ENCODE results near the gene SEC62. TPM values are rescaled to one million over a fixed set of nuclear protein-coding genes. Genes with fewer than 3 reads are reported as not detected.

The SEC62 gene
- total and polyA plus RNA-seq, 9 of the 15 experiments (the other 6 are each of a cell fraction or from before 2014, with no cell fraction given), result 34.5 to 152 (median 51.8) TPM

DNA sequence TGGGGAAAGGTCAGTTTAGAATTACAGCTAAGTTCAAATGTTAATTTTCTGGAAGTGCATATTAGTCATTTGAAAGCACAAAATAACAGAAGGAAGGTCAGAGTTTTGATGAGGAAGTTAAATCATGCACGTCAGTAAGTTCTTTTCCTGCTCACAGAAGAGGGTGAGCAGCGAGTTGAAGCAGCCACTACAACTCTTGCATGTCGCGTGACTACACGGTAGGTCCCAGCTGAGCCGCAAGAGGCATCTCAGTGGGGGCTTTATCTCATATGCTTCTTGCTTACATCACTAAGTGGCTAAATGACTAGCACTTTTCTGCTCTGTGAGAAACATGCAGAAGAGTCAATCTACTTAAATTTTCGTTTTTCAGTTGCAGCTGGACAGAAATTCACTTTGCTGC lies 21.3 kb upstream of the SEC62 start (continued):
- TF ChIP-seq ZNF830 (CRISPR knock-in tag; IDR thresholded peaks at IDR 0.05), result no peak
- no peak for TF ChIP-seq ZNF140 (CRISPR knock-in tag; IDR thresholded peaks at IDR 0.05)
- TF ChIP-seq, protein P1, sequence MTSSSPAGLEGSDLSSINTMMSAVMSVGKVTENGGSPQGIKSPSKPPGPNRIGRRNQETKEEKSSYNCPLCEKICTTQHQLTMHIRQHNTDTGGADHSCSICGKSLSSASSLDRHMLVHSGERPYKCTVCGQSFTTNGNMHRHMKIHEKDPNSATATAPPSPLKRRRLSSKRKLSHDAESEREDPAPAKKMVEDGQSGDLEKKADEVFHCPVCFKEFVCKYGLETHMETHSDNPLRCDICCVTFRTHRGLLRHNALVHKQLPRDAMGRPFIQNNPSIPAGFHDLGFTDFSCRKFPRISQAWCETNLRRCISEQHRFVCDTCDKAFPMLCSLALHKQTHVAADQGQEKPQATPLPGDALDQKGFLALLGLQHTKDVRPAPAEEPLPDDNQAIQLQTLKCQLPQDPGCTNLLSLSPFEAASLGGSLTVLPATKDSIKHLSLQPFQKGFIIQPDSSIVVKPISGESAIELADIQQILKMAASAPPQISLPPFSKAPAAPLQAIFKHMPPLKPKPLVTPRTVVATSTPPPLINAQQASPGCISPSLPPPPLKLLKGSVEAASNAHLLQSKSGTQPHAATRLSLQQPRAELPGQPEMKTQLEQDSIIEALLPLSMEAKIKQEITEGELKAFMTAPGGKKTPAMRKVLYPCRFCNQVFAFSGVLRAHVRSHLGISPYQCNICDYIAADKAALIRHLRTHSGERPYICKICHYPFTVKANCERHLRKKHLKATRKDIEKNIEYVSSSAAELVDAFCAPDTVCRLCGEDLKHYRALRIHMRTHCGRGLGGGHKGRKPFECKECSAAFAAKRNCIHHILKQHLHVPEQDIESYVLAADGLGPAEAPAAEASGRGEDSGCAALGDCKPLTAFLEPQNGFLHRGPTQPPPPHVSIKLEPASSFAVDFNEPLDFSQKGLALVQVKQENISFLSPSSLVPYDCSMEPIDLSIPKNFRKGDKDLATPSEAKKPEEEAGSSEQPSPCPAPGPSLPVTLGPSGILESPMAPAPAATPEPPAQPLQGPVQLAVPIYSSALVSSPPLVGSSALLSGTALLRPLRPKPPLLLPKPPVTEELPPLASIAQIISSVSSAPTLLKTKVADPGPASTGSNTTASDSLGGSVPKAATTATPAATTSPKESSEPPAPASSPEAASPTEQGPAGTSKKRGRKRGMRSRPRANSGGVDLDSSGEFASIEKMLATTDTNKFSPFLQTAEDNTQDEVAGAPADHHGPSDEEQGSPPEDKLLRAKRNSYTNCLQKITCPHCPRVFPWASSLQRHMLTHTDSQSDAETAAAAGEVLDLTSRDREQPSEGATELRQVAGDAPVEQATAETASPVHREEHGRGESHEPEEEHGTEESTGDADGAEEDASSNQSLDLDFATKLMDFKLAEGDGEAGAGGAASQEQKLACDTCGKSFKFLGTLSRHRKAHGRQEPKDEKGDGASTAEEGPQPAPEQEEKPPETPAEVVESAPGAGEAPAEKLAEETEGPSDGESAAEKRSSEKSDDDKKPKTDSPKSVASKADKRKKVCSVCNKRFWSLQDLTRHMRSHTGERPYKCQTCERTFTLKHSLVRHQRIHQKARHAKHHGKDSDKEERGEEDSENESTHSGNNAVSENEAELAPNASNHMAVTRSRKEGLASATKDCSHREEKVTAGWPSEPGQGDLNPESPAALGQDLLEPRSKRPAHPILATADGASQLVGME (CRISPR knock-in tag; IDR thresholded peaks at IDR 0.05), result no peak
- TF ChIP-seq ZNF184 (CRISPR knock-in tag; IDR thresholded peaks at IDR 0.05), result no peak
- TF ChIP-seq NUFIP1 (IDR thresholded peaks at IDR 0.05; ENCODE audit: partially characterized antibody), result no peak
- no peak for TF ChIP-seq ZFX (CRISPR knock-in tag; IDR thresholded peaks at IDR 0.05)
- TF ChIP-seq ZNF785 (CRISPR knock-in tag; IDR thresholded peaks at IDR 0.05), result no peak
- TF ChIP-seq, protein P2, sequence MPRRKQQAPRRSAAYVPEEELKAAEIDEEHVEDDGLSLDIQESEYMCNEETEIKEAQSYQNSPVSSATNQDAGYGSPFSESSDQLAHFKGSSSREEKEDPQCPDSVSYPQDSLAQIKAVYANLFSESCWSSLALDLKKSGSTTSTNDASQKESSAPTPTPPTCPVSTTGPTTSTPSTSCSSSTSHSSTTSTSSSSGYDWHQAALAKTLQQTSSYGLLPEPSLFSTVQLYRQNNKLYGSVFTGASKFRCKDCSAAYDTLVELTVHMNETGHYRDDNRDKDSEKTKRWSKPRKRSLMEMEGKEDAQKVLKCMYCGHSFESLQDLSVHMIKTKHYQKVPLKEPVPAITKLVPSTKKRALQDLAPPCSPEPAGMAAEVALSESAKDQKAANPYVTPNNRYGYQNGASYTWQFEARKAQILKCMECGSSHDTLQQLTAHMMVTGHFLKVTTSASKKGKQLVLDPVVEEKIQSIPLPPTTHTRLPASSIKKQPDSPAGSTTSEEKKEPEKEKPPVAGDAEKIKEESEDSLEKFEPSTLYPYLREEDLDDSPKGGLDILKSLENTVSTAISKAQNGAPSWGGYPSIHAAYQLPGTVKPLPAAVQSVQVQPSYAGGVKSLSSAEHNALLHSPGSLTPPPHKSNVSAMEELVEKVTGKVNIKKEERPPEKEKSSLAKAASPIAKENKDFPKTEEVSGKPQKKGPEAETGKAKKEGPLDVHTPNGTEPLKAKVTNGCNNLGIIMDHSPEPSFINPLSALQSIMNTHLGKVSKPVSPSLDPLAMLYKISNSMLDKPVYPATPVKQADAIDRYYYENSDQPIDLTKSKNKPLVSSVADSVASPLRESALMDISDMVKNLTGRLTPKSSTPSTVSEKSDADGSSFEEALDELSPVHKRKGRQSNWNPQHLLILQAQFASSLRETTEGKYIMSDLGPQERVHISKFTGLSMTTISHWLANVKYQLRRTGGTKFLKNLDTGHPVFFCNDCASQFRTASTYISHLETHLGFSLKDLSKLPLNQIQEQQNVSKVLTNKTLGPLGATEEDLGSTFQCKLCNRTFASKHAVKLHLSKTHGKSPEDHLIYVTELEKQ (CRISPR knock-in tag; IDR thresholded peaks at IDR 0.05), result no peak
- TF ChIP-seq, protein P3, sequence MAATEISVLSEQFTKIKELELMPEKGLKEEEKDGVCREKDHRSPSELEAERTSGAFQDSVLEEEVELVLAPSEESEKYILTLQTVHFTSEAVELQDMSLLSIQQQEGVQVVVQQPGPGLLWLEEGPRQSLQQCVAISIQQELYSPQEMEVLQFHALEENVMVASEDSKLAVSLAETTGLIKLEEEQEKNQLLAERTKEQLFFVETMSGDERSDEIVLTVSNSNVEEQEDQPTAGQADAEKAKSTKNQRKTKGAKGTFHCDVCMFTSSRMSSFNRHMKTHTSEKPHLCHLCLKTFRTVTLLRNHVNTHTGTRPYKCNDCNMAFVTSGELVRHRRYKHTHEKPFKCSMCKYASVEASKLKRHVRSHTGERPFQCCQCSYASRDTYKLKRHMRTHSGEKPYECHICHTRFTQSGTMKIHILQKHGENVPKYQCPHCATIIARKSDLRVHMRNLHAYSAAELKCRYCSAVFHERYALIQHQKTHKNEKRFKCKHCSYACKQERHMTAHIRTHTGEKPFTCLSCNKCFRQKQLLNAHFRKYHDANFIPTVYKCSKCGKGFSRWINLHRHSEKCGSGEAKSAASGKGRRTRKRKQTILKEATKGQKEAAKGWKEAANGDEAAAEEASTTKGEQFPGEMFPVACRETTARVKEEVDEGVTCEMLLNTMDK (IDR thresholded peaks at IDR 0.05; ENCODE audit: borderline replicate concordance, insufficient read depth, low read depth, low read length, poor library complexity, severe bottlenecking), result no peak
- no peak for TF ChIP-seq ETV5 (CRISPR knock-in tag; IDR thresholded peaks at IDR 0.05; ENCODE audit: low read depth)
- peak; percentile 40; the same call in 1 of the 2 replicates for TF ChIP-seq MYC (IDR thresholded peaks at IDR 0.05; ENCODE audit: low read depth, low read length)
- TF ChIP-seq MYC (CRISPR knock-in tag; IDR thresholded peaks at IDR 0.05; ENCODE audit: borderline replicate concordance, low read depth), result no peak
- no peak for TF ChIP-seq CHD1 (IDR thresholded peaks at IDR 0.05; ENCODE audit: low read length)
- TF ChIP-seq SREBF1 (IDR thresholded peaks at IDR 0.05; ENCODE audit: borderline replicate concordance, low read depth, low read length), result no peak
